Measurements from ENCODE around the gene SLC4A1.
A peak's percentile ranks its signal among the peaks of the same experiment; 100 is the strongest.

The SLC4A1 gene

DNA sequence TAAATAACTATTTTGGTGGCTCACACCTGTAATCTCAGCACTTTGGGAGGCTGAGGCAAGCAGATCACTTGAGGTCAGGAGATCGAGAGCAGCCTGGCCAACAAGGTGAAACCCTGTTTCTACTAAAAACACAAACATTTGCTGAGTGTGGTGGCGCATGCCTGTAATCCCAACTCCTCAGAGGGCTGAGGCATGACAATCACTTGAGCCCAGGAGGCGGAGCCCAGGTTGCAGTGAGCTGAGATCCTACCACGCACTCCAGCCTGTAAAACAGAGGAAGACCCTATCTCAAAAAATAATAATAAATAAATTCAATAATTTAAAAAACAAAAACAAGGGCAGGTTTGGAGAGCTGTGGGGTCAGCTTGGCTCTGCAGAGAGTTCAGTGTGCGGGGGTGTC lies 5.7 kb upstream of the SLC4A1 start:
- FAIRE-seq (no peak), DNase-seq (ENCODE audit: insufficient read length, low spot score) (no peak)
- no peak for TF ChIP-seq POLR2A (IDR thresholded peaks at IDR 0.05; ENCODE audit: low read depth, low read length)
- no peak for TF ChIP-seq POLR2AphosphoS5 (IDR thresholded peaks at IDR 0.05; ENCODE audit: low read depth, low read length)
- no peak for TF ChIP-seq POU2F2 (IDR thresholded peaks at IDR 0.05; ENCODE audit: low read depth, low read length)
- TF ChIP-seq PAX5 (IDR thresholded peaks at IDR 0.05; ENCODE audit: insufficient read depth, low read length, severe bottlenecking): no peak
- no peak for TF ChIP-seq TAF1 (IDR thresholded peaks at IDR 0.05; ENCODE audit: low read depth, low read length)
- TF ChIP-seq SPI1 (IDR thresholded peaks at IDR 0.05; ENCODE audit: low read depth, low read length): no peak

DNA sequence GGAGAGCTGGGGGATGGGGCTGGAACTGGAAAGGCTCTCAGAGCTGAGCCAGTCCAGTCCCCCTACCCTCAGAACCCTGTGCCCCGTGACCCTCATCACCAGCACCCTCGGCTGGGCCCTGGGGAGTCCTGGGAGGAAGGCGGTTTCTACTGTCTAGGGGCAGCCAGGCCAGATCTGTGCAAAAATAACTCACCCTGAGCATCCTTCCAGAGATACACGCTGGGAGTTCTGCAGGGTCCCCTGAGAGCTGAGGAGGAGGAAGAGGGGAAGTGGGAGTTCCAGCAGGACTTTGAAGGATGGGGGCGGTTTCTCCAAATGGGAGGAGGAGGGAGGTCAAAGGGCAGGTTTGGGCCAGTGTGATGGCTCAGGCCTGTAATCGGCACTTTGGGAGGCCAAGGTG lies 5.0 kb upstream of the SLC4A1 start:
- TF ChIP-seq TAF1 (IDR thresholded peaks at IDR 0.05; ENCODE audit: low read depth, low read length) (no peak), POU2F2 (IDR thresholded peaks at IDR 0.05; ENCODE audit: low read depth, low read length) (no peak), POLR2AphosphoS5 (IDR thresholded peaks at IDR 0.05; ENCODE audit: low read depth, low read length) (no peak), POLR2A (IDR thresholded peaks at IDR 0.05; ENCODE audit: low read depth, low read length) (no peak), PAX5 (IDR thresholded peaks at IDR 0.05; ENCODE audit: insufficient read depth, low read length, severe bottlenecking) (no peak), SPI1 (IDR thresholded peaks at IDR 0.05; ENCODE audit: low read depth, low read length) (no peak)
- FAIRE-seq (no peak), DNase-seq (ENCODE audit: insufficient read length, low spot score) (no peak)

DNA sequence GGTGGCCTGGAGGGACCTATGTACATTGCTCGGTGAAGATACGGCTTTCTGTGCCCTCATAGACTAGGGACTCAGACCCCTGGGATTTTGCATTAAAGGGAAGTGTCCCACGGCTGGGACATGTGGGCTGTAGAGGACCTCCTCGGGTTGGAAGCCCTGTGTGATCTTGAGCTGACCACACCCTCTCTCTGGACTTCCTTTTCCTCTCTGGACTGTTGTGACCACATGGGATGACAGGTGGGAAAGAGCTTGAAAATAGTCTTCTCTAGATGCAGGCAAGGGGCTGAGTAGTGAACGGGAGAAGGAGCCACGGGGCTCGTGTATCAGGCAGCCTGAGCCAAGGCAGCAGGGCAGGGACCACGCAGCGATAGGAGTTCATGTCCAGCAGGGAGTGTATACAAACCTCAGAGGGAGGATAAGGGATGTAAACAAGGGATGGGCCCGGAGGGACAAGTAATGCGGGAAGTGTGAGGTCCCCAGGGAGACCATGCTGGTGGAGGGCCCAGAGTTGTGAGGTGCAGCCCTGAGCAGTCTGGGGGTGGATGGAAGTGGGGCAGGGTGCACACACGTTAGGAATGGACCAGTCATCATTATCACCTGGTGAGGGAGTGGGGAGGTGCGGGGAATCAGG lies 4.5 kb upstream of the SLC4A1 start:
- FAIRE-seq: no peak

GRCh38 chr17:44269535-44270240 lies 1.8 kb upstream of the SLC4A1 start:
- DNase-seq (ENCODE audit: insufficient read length, low spot score) (no peak), FAIRE-seq (no peak)

More for the DNA sequence above, 4.5 kb upstream of the SLC4A1 start:
- TF ChIP-seq POLR2AphosphoS5 (IDR thresholded peaks at IDR 0.05; ENCODE audit: low read depth, low read length) (no peak), SPI1 (IDR thresholded peaks at IDR 0.05; ENCODE audit: low read depth, low read length) (no peak), POU2F2 (IDR thresholded peaks at IDR 0.05; ENCODE audit: low read depth, low read length) (no peak), TAF1 (IDR thresholded peaks at IDR 0.05; ENCODE audit: low read depth, low read length) (no peak), POLR2A (IDR thresholded peaks at IDR 0.05; ENCODE audit: low read depth, low read length) (no peak), PAX5 (IDR thresholded peaks at IDR 0.05; ENCODE audit: insufficient read depth, low read length, severe bottlenecking) (no peak)
- no peak for DNase-seq (ENCODE audit: insufficient read length, low spot score)

GRCh38 chr17:44268709-44269534 lies 987 bp upstream of the SLC4A1 start:
- TF ChIP-seq TAF1 (IDR thresholded peaks at IDR 0.05; ENCODE audit: low read depth, low read length): no peak
- no peak for FAIRE-seq

More at GRCh38 chr17:44269535-44270240, 1.8 kb upstream of the SLC4A1 start:
- TF ChIP-seq POLR2A (IDR thresholded peaks at IDR 0.05; ENCODE audit: low read depth, low read length) (no peak), POLR2AphosphoS5 (IDR thresholded peaks at IDR 0.05; ENCODE audit: low read depth, low read length) (no peak), SPI1 (IDR thresholded peaks at IDR 0.05; ENCODE audit: low read depth, low read length) (no peak), POU2F2 (IDR thresholded peaks at IDR 0.05; ENCODE audit: low read depth, low read length) (no peak), PAX5 (IDR thresholded peaks at IDR 0.05; ENCODE audit: insufficient read depth, low read length, severe bottlenecking) (no peak), TAF1 (IDR thresholded peaks at IDR 0.05; ENCODE audit: low read depth, low read length) (no peak)

DNA sequence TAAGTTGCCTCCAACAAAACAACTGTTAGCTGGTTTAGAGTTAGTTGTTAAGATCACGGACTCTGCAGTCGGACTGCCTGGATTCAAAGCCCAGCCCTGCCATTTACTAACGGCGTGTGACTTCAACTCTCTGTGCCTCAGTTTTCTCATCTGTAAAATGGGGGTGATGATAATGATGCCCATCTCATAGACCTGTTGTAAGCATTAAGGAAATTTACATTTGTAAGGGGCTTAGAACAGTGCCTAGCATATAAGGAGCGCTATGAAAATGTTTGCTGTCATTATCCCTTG lies 825 bp downstream of the SLC4A1 start:
- no peak for DNase-seq (ENCODE audit: insufficient read length, low spot score)
- TF ChIP-seq POLR2AphosphoS5 (IDR thresholded peaks at IDR 0.05; ENCODE audit: low read depth, low read length) (no peak), TAF1 (IDR thresholded peaks at IDR 0.05; ENCODE audit: low read depth, low read length) (no peak), SPI1 (IDR thresholded peaks at IDR 0.05; ENCODE audit: low read depth, low read length) (no peak), POLR2A (IDR thresholded peaks at IDR 0.05; ENCODE audit: low read depth, low read length) (no peak), POU2F2 (IDR thresholded peaks at IDR 0.05; ENCODE audit: low read depth, low read length) (no peak), PAX5 (IDR thresholded peaks at IDR 0.05; ENCODE audit: insufficient read depth, low read length, severe bottlenecking) (no peak)
- no peak for FAIRE-seq

More at GRCh38 chr17:44268709-44269534, 987 bp upstream of the SLC4A1 start:
- no peak for DNase-seq (ENCODE audit: insufficient read length, low spot score)

DNA sequence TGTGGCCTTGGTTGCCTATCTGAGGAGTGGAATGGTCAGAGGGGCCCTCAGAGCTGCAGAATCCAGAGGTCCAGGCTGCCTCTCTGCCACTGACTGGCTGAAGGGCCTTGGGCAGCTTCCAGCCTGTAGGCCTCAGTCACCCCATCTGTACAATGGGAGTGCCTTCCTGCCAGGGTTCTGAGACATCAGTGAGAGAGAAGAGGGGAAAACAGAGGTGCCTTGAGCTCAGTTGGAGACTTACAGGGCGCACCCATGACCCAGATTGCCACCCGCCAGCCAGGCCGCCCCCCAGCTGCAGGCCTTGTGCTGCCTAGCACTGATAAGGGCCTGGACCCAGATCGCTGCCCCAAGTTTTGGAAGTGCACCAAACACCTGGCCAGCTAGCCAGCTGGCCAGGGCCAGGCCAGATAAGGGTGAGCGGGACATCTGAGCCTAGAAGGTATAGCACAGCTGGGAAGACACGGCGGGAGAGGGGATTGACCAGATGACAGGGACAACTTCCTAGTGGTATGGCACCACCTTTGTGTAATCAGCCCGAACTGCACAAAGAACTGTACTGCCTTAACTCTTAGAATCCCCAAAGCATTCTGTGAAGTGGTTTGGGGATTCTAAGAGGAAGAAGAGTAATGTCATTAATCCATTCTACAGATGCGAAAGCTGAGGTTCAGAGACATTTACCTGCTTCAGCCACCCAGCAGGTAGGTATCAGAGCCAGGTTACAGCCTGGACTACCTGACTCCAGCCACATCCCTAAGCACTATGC lies 1.4 kb downstream of the SLC4A1 start:
- FAIRE-seq (no peak), DNase-seq (ENCODE audit: insufficient read length, low spot score) (peak; percentile 32)
- TF ChIP-seq POLR2AphosphoS5 (IDR thresholded peaks at IDR 0.05; ENCODE audit: low read depth, low read length) (no peak), POLR2A (IDR thresholded peaks at IDR 0.05; ENCODE audit: low read depth, low read length) (no peak), SPI1 (IDR thresholded peaks at IDR 0.05; ENCODE audit: low read depth, low read length) (no peak), TAF1 (IDR thresholded peaks at IDR 0.05; ENCODE audit: low read depth, low read length) (no peak), PAX5 (IDR thresholded peaks at IDR 0.05; ENCODE audit: insufficient read depth, low read length, severe bottlenecking) (no peak), POU2F2 (IDR thresholded peaks at IDR 0.05; ENCODE audit: low read depth, low read length) (no peak)

DNA sequence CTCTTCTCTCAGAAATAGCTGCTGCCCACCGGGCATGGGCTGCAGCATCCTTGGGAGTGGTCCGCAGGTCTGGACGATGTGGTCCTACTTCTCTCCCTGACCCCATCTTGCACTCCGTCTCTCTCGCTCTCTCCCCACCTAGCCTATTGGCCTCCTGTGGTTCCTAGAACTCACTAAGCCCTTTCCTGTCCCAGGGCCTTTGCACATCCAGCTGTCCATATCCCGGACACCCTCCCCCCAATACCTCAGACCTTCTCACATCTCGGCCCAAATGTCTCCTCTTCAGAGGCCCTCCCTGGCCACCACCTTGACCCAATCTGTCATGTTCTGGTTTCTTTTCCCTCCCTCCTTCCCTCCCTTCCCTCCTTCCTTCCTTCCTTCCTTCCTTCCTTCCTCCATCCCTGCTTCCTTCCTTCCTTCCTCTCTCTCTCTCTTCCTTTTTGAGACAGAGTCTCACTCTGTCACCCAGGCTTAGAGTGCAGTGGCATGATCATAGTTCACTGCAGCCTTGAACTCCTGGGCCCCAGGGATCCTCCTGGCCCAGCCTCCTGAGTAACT lies 4.5 kb downstream of the SLC4A1 start:
- no peak for DNase-seq (ENCODE audit: insufficient read length, low spot score)
- no peak for FAIRE-seq
- TF ChIP-seq SPI1 (IDR thresholded peaks at IDR 0.05; ENCODE audit: low read depth, low read length) (no peak), POLR2AphosphoS5 (IDR thresholded peaks at IDR 0.05; ENCODE audit: low read depth, low read length) (no peak), POLR2A (IDR thresholded peaks at IDR 0.05; ENCODE audit: low read depth, low read length) (no peak), POU2F2 (IDR thresholded peaks at IDR 0.05; ENCODE audit: low read depth, low read length) (no peak), TAF1 (IDR thresholded peaks at IDR 0.05; ENCODE audit: low read depth, low read length) (no peak), PAX5 (IDR thresholded peaks at IDR 0.05; ENCODE audit: insufficient read depth, low read length, severe bottlenecking) (no peak)

All from GM12891 (cell line).